Endometrial microvascular endothelial cells (primary cell): ENCODE results near the gene DIDO1. TPM values are rescaled to one million over a fixed set of nuclear protein-coding genes. Genes with fewer than 3 reads are reported as not detected.
"Not testable (repeated sequence)": the region's sequence is repeated elsewhere in the genome, so short reads cannot be mapped to it uniquely, and the experiment has no call there.

Source experiments
- in situ Hi-C: cut with HindIII; loops from 2 replicates; pipeline ENCODE4 v1.10.0; 2017; ENCODE audit warnings: low sequenced_read_pairs, low pct_unique_long_range_greater_than_20kb; ENCODE audit errors: inconsistent ontology term
- total RNA-seq: library from RNA; depleted of rRNA; stranded (reverse); fragments of >200 nt; gene quantifications from one replicate; pipeline ENCODE4 v1.2.3, GENCODE V29; 2015; ENCODE audit errors: inconsistent ontology term

DIDO1 gene
- total RNA-seq, 1 donor from 2014 or later = 32.4 TPM

DNA sequence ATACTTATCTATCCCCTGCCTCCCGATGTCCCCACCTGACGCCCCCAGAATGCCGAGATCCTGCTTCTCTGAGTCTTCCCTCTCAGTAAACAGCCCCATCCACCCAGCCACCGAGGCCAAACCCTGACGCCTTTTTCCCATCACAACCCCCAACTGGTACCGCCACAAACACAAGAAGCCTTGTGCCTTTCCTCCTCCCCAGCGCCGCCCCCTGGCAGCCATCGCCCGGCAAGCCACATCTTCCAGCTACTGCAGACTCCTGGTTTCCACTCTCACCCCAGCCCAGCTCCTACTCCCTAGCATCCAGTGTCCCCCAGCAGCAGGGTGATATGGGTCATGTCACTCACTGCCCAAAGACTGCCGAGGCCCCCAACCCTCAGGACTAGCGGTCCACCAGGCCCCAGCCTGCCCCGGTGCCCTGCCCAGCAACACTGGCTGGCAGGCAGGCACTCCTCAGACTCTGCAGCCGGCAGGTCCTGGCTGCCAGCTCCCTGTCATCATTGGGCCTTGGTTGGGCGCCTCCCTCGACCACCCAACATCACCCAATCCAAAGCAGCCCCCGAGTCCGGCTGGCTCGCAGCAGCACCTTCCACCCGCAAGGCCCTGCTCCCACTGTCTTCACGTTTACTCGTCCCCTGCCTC is 75.9 kb downstream of the DIDO1 start:
- in situ Hi-C loops = no loop called here

DNA sequence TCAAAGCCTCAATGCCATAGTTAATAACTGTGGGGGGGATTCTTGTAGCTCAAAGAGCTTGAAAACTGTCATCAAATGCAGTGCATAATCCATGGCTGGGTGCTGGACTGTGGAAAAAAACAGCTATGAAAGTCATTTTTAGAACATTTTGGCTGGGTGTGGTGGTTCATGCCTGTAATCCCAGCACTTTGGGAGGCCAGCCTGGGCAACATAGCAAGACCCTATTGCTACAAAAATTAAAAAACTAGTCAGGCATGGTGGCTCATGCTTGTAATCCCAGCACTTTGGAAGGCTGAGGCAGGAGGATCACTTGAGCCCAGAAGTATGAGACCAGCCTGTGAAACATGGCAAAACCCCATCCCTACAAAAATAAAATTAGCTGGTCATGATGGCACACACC is 76.9 kb downstream of the DIDO1 start:
- in situ Hi-C loops = no loop called here

DNA sequence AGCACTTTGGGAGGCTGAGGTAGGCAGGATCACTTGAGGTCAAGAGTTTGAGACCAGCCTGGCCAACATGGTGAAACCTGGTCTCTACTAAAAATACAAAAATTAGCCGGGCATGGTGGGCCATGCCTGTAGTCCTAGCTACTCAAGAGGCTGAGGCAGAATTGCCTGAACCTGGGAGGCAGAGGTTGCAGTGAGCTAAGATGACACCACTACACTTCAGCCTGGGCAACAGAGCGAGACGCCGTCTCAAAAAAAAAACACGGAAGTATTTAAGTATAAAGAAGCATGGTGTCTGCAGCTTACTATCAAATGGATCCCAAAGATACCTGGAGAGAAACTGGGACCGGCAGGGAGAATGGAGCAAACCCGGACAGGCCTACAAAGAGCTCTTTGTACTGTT is 77.4 kb downstream of the DIDO1 start:
- in situ Hi-C loops = not testable (repeated sequence)

DNA sequence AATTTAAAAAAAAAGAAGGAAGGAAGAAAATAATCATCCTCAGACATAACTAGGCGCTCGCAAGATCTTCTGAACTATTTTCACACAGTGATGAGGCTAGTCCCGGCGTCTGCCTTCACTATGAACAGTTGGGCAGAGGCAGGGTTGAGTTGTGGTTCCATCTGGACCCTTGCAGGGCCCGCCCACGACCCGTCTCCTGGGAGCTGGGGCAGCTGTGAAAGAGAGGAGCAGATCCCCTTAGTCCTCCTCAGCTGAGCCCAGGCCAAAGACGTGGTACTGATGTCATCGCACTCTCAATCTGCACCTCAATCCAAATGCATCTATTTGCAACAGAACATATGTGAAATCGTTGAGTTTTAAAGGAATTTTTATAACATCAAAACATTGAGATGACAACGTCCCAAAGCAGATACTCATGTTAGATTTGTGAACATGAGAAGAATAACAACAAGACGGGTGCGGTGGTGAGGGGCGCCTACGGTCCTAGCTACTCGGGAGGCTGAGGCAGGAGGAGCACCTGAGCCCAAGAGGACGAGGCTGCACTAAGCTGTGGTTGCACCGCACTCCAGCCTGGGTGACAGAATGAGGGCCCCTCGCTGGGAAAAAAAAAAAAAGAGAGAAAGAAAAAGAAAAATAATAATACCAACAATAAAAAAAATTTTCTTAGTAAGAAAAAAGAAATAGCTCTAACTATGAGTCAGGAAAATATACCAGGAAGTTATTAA is 80.0 kb downstream of the DIDO1 start:
- in situ Hi-C loops = no loop called here

DNA sequence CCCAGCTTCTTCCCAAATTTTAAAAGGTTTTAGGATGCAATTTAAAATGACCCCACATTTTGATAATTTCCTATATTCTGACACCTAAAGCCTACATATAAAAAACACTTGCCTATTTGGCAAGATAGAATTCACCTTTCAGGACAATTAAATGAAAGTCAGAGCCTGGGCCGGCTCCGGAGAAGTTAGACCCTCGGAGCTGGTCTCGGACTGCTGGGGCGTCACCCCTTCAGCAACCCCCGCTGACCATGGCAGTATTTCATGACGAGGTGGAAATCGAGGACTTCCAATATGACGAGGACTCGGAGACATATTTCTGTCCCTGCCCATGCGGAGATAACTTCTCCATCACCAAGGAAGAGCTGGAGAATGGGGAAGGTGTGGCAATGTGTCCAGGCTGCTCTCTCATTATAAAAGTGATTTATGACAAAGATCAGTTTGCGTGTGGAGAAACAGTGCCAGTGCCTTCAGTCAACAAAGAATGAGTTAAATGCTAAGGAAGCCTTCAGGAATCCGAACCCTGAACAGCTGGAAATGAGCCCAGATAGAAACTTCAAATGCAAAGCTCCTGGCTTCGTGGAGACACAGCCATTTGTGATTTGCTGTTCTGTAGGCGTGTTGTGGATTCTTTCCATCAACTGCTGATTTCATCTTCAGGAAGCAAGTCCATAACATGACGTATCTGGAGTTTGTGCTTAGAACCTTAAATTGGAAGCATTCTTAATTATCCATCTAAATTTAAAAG is 80.7 kb downstream of the DIDO1 start:
- in situ Hi-C loops = no loop called here

DNA sequence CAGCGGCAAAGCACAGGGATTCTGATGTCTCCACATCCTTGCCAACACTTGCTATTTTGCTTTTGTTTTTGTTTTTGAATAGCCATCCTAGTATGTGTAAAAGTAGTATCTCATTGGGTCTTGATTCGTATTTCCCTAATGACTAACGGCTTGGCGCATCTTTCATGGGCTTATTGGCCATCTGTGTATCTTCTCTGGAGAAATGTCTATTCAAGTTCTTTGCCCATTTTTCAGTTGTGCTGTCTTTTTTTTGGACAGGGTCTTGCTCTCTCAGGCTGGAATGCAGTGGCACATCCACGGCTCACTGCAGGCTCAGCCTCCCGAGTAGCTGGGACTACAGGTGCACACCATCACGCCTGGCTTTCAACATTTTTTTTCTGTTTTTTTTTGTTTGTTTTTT is 82.1 kb downstream of the DIDO1 start:
- in situ Hi-C loops = no loop called here

DNA sequence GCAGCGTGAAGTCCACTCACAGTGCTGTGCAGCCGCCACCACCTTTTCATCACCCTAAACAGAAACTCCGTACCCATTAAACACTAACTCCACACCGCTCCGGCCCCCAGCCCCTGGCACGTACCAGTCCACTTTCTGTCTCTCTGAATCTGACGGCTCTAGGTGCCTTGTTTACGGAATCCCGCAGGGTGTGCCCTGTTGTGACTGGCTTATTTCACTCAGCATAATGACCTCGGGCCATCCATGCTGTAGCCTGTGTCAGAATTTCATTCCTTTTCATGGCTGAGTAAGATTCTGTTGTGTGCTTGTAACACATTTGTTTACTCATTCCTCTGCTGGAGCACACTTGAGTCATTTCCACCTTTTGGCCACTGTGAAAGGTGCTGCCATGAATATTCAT is 82.6 kb downstream of the DIDO1 start:
- in situ Hi-C loops = no loop called here

DNA sequence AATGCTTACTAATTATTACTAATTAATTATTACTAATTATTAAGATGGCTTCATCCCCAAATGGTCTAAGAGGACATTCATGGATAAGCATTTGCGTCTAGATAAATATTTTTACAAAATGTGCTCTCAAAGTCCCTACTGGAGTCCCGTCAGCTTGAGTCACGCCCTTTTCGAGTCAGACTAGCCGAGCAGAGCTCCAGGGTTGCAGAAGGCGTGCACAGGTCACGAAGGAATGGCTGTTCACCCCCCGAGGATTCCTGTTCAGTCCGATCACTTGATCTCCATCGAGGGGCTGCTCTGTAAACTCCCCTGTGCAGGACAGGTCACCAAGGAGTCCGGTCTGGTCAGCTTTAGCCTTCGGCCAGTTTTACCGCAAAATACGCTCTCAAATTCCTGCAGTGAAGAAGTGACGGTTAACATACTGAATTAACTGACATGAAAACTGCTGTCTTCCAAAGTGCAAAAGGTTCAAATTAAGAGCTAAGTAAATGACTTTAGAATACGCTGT is 84.5 kb downstream of the DIDO1 start:
- in situ Hi-C loops = no loop called here

DNA sequence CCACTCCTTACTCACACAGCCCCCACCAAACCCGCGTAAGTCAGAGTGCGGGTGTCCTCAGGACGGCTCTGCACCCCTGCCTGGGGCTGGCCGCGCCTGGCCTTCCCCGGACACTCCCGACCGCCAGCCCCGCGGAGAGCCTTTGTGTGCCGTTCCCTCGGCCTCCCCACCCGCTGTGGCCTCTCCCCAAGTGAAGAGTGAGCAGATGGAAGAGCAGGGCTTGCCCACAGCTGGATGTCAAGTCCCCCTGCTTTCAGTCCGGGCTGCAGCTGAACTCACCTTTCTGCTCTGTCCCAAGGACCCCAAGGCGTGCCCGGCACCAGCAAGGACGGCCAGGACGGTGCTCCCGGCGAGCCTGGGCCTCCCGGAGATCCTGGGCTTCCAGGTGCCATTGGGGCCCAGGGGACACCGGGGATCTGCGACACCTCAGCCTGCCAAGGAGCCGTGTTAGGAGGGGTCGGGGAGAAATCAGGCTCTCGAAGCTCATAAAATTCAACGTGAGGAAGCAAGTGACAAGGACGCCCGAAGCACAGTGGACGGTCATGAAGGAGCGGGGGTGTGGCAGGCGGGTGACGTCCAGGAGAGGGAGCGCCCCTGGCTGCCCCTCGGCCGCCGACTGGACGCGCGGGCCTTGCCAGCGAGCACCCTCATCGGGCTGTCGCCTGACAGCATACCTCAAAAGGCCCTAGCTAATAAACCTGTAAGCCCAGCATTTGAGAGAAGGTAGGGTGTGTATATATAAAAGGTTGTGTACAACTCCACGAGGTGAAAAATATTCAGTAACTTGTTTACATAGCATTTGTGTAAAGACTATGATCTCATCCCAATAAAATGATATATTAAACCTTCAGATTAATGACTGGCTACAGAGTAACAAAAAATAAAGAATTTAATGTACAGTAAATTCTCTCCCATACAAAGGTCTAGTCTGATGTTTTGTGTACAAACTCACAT is 85.8 kb downstream of the DIDO1 start:
- in situ Hi-C loops = no loop called here

DNA sequence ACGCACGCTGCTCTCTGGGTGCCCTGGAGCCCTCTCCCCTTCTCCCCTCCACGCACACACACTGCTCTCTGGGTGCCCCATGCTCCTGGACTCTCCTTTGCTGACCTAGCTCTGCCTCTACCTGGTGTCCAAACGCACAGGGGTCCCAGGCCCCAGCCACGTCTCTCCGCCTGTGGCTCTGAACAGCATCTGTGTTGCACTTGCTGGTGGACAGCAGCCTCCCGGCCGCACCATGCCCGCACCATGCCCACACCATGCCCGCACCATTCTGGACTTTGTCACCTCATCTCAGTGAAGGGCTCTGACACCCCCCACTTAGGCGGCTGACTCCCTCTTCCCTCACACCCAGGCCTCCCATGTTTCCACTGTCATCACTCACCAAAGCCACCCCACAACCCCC is 86.5 kb downstream of the DIDO1 start:
- in situ Hi-C loops = no loop called here

DNA sequence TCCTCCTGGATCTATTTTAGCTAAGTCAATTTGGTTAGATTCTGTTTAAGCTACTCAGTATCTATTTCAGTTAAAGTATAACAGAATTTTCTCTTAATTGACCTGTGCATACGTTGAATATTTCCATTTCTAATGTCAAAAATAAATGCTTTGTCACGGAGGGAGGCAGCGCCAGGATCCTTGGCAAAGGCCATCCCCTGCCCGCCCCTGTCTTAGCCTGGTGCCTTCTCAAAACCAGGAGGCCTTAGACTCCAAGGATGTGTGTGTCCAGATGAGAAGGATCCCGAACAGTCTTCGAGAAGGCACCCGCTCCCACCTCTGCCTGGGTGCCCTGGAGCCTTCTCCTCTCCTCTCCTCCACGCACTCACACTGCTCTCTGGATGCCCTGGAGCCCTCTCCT is 87.0 kb downstream of the DIDO1 start:
- in situ Hi-C loops = no loop called here

DNA sequence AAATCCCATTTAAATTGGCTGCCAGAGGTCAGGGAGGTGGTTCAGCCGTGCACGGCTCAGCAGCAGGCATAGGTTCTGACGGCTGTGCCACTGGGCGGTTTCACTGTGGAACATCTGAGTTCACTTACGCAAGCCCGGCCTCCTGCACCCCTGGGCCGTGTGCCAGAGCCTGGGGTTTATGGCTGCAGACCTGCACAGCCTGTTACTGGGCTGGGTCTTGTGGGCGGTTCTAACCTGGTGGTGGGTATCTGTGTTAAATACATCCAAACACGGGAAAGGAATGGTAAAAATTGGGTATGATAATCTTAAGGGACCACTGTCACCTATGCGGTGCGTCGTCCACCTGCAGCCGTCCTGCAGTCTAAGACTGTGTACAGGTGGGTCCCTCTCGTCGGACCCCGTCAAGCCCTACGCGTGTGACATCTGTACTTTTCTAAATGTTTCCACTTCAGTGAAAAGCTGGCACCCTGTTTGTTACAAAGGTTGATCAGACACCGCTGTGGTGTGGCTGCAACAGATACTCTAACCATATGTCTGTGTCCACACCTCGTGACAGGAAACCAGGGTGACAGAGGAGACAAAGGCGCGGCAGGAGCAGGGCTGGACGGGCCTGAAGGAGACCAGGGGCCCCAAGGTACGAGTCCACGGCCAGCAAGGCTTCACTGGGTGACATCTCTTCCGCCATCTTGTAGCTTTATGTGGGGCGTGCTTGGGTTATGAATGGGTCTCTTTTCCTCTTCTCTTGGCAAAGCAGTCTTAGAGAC is 88.0 kb downstream of the DIDO1 start:
- in situ Hi-C loops = no loop called here

DNA sequence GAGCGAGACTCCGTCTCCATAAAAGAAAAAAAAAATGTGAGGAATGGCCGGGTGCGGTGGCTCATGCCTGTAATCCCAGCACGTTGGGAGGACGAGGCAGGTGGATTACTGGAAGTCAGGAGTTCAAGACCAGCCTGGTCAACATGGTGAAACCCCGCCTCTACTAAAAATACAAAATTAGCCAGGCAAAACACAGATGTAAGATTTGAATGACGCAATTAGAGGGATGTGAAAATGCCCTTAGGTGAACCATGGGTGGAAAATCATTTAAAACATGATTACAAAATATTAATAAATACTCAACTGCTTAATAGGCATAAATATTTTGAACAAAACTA is 88.5 kb downstream of the DIDO1 start:
- in situ Hi-C loops = no loop called here

DNA sequence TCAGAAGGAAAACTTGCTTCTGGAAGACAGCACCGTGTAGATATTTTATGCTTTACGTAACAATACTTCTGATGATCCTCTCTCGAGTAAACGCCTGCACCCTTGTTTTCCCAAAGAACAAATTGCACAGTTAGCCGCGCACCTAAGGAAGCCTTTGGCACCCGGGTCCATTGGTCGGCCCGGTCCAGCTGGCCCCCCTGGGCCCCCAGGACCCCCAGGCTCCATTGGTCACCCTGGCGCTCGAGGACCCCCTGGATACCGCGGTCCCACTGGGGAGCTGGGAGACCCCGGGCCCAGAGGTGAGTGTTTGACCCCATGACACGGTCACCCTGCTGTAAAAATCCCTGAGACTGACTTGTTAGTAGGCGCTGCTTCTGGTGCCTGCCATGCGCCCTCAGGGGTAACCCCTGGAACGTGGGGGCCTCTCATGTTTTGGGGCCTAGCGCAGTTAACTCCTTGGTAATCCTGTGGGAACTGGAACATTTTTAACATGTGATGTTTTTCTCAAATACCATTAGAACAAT is 89.3 kb downstream of the DIDO1 start:
- in situ Hi-C loops = no loop called here

DNA sequence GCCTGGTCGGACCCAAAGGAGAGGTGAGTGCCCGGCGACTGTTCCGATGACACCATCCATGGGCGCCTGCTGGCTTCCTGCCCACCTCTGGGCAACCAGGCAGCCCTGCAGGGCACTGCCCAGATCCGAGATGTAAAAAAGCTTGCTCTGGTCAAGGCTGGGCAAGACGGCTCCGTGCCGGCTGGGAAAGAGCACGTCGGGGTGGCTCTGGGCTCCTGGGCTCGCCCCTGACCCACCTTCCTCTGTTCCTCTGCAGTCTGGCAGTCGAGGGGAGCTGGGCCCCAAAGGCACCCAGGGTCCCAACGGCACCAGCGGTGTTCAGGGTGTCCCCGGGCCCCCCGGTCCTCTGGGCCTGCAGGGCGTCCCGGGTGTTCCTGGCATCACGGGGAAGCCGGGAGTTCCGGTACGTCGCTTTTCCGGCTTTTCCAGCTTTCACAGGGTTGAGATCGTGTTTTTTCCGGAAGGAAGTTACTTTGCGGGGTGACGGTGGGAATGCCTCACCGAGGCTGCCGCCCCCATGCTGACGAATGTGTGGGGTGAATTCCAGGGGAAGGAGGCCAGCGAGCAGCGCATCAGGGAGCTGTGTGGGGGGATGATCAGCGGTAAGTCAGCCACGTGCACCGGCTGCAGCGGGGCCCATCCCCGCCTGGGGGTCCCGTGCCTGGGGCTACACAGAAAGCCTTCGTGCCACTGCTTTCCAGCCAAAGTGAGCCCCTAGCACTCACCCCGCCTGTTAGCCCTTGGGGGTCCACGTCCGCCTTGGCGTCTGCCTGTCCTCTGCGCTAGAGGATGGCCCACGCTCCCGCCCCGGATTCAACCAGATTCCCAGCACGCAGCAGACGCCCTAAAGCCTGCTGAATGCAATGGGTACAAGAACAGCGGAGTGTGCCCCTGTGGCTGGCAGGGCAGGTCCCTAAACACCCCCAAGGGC is 90.1 kb downstream of the DIDO1 start:
- in situ Hi-C loops = no loop called here

DNA sequence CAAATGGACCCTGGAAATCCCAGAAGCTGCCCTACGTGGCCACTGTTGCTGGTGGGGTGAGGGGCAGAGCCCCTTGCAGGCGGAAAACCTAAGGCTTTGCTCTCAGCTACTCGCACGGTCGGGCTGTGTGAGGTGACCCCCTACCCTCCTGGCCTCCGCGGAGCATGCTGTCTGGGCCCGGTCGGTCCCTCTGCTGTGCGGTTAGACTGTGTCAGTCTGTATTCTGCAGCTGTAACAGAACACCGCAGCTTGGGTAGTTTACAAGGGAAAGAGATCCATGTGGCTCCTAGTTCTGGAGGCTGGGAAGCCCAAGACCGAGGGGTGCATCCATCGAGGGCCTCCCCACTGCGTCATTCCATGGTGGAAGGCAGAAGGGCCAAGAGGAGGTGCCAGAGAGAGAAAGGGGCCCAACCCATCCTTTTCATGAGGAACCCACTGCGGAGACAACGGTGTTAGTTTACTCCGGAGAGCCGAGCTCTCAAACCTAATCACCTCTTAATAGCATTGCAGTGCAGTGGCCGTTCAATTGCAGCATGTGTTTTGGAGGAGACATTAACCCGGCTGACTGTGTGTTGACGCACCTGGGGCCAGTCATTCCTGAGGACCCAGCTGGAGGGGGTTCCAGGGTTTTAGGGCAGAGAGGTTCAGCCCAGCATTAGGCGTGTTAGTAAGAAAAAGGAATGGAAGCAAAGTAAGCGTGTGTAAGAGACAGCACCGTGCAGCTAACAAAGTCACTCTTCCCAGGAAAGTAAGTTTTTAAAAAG is 91.2 kb downstream of the DIDO1 start:
- in situ Hi-C loops = no loop called here
